HG02623 (cell line): ENCODE data around the gene NR0B2.
"Not testable (repeated sequence)": the region's sequence is repeated elsewhere in the genome, so short reads cannot be mapped to it uniquely, and the experiment has no call there.

Source experiments
- ATAC-seq: cut with Tn5 transposase; IDR thresholded peaks from one replicate; pipeline ENCODE4 v1.9.1; 2021; ENCODE audit warnings: moderate library complexity; ENCODE audit not compliant: unreplicated experiment

NR0B2 gene, protein sequence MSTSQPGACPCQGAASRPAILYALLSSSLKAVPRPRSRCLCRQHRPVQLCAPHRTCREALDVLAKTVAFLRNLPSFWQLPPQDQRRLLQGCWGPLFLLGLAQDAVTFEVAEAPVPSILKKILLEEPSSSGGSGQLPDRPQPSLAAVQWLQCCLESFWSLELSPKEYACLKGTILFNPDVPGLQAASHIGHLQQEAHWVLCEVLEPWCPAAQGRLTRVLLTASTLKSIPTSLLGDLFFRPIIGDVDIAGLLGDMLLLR

DNA sequence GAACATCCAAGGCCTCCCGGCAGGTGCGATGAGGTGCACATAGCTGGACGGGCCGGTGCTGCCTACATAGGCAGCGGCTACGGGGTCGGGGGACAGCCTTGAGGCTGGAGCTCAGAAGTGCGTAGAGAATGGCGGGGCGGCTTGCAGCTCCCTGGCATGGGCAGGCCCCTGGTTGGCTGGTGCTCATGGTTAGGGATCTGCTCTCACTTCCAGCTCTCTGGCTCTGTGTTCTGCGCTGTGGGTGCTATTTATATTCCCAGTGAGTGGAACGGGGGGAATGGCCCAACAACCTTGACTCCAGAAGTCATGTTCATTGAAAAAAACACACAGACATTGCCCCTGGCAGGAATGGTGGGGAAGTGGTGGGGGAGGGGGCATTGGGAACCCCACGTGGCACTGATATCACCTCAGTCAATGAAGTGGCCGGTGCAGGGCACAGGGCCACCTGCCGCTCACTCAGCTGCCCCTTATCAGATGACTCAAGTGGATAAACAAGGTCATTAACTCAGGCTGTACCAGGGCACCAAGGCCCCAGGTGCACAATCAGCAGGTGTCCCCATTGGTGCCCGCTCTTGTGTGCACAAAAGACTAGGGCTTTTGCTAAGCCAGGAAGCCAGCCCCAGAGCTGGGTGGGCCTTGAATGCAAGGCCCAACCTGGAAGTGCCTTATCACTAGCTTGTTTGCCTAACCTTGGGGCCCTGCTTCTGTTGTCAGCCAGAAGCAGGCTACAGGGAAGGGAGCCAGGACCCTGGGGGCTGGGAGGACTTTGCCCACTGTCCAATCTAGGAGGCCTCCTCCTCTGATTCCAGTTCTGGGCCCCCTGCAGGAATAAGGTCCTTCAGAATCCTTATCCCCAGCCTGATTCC is at the start of gene NR0B2:
Gene NR0B2, minus strand, starts transcription at position 222 of the 866 bp plus-strand sequence. Its CDS starts 35 bp downstream, at position 187.
- ATAC-seq: no peak

DNA sequence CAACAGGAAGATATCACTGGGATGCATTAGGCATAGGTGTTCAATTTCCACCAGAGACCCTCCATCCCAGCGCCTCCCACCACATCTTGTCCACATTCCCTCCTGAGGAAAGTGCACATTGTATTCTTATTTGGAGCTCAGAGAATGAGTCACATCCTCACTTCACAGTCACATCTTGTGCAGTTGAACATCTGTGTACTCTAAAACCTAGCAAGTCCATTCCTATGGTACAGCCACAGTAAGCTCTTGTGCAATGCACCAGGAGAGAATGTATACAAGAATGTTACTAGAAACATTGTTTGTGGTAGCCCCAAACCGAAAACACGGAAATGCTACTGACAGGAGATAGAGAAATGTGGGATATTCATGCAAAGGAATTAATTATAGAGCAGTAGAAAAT is 48.1 kb upstream of the NR0B2 start:
- ATAC-seq: no peak

DNA sequence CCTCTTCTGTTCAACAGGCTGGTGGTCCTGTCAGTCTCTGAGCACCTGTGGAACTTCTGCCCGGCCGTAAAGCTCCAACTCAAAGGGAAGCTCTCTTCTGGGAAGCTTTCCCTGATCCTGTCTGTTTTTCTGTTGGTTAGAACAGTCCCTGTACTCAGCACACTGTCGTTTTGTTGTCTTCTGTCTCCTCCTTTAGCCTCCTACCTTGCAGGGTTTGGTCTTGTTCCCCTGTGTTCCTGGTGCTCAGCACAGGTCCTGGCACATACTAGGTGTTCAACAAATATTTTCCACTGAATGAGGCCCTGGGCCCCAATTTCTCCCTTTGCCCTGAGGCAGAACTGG is 46.8 kb upstream of the NR0B2 start:
- no peak for ATAC-seq

DNA sequence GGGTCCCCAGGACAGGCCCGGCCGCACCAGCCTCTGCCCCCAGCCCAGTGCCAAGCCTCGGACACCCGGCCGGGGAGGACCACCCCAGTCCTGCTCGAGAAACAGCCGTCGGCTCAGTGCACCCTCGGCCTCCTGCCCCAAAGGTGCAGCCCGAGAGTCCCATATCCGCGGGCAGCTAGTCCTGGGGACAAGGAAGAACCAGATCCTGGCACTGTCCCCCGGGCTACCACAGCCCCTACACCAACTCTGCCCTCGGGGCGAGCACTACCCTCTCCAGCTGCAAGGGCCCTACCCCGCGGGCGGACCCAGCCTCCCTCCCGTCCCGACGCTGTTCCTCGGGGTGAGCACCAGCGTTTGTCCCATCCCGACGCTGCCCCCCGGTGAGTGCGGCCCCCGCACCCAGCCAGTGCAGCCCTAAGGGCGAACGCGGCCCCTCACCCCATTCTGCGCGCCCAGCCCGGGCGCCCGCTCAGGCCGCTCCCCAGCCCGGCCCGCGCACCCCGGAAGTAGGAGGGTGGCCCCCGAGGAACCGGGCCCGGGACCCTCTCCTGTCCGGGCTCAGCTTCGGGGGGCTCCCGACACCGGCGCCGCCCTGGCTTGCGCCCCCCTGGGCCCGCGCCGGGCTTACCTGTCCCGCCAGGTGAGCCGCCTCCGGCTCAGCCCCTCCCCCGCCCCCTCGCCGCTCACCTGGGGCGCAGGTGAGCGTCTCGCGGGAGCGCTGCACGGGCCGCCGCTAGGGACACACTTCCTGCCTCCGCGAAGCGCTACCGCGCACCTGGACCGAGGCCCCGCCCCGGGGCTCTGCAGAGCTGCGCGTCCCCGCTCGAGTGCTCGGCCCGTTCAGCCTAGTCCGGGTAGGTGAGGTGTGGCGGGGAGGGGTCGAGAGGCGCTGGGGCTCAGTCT is 46.2 kb upstream of the NR0B2 start, which contains the start of gene KDF1:
Gene KDF1, minus strand, starts transcription at position 747 of the 903 bp plus-strand sequence. CDS start 8,088 bp downstream, outside the sequence.
- ATAC-seq: no peak

DNA sequence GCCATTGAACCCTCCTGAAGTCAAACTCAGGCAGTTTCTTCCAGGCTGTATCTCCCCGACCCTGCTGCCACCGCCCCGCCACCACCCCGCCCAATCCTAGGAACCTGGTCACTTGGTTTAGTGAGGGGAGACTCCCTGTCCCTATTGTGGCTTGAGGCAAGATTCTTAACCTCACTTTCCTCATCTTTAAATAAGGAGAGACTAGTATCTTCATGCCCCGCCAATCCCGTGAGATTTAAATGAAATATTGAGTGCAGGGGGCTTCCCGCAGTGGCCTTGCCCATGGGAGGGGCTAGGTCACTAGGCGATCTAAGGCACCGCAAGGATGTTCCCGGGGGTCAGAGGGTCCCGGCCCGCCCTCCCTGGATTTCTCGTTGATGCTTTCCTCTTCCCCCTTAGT is 45.5 kb upstream of the NR0B2 start:
- ATAC-seq: no peak

DNA sequence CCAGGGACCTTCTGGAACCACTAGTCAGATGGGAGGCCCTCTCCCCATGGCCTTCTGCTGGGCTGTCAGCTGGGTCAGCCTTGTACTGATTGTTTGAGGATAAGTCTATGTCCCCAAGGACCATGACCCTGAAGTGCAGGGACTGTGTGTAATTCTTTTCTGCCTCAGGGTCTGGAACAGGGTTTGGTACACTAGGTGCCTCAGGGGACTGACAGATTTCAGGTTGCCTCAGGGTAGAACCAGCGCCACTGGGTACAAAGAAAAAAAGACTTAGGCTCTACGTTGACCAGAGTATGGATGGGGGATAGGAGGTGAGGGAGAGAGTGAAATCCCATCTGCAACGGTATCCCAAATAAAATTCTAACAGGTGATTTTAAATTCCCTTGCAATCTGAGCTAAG is 43.5 kb upstream of the NR0B2 start:
- no peak for ATAC-seq

DNA sequence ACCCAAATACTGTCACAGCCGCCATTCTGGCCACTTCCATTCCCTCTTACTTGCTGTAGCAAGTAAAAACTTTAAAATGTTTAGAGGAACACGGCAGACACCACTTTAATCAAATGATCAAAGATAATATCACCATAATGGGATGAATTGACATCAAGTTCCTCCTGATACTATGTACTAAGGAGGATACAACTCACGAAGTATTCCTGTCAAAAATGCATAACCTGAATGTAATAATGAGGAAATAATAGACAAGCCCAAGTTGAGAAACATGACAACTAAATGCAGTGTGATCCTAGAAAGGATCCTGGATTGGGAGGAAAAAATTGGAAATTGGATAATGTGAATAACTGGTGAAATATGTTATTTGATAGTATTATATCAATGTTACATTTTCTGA is 42.5 kb upstream of the NR0B2 start:
- ATAC-seq: no peak

DNA sequence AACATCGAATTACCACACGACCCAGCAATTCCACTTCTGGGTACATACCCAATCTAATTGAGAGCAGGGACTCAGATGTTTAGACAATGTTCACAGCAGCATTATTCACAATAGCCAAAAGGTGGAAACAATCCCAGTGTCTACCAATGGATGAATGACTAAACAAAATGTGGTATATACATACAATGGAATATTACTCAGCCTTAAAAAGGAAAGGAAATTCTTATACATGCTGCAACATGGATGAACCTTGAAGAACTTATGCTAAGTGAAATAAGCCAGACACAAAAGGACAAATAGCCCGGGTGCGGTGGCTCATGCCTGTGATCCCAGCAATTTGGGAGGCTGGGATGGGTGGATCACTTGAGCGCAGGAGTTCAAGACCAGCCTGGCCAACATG is 39.6 kb upstream of the NR0B2 start:
- ATAC-seq: no peak

DNA sequence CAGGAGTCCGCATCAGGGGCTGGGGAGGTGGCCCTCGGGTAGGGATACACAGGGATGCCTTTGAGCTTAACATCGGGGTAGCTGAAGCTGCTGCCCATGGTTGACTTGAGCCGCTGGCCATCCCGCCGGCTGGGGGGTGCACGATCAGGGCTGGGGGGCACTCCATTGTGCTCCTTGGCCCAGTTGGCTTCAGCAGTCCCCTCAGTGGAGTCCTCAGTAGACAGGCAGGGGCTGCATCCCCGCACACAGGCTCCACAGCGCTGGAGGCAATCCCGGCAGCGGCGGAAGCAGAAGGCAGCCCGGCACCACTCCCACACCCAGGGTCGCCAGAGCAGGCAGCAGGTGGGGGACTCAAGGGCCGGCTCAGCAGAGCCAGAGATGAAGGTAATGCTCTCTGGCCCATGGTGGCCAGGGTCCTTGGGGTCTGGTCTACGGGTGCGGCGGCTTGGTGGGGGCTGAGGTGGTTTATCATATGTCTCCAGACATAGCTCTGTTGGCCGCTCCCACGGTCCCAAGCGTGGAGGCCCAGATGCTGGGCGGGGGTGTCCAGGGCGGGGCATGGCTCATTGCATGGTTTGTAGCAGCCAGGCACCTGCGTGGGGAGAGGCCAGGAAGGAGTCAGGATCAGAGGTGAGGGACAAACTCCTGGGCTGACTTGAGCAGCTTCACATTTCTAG is 38.2 kb upstream of the NR0B2 start:
- ATAC-seq: no peak

DNA sequence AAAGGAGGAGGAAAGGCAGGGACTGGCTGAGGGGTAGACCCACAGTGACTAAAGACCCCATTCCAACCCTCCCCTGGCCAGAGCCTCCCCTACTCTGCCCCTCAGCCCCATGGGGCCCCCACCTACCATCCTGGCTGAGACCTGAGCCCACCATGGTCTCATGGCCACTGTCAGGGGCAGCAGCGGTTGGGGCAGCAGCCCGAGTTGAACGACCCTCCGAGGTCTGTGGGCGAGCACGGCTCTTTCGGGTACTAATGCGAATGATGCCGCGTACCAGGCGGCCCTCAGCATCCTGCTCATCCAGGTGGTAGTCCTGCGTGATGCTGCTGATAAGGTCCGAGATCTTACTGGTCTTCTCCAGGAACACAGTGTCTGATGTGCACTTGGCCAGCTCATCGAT is 37.4 kb upstream of the NR0B2 start:
- ATAC-seq: no peak

DNA sequence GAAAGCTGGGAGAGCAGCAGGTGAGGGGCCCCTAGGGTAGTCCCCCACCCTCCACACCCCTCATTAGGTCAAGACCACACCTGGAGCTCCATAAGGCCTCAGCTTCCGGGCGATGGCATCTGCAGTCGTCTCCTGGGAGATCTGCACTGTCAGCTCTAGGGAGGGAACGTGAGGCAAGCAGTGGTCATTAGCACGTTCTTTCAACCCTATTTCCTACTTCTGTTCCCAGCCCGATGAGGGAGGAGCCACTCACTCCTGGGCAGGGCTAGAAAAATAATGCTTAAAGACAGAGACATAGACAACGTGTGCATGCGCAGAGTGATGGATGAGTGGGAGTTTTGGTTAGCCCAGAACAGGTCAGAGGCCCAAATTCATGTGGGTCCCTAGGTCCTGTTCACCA is 36.8 kb upstream of the NR0B2 start:
- ATAC-seq: no peak

DNA sequence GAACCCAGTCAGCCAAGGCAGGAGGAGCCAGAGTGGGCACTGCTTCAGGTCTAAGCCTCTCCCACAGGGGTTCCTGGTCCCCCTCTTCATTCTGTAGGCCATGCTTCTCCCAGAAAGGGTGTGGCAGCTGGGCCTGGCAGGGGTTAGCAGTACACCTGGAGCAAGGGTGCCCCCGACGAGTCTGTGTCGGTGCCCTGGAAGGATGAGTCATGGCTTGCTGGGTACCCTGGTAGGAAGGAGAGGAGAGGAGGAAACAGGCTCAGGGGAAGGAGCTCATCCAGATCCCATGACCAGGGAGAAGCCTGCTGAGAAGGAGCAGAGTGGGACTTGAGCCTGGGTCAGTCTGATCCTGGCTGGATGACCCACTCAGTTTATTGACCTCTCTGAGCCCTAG is 36.1 kb upstream of the NR0B2 start:
- ATAC-seq: no peak

DNA sequence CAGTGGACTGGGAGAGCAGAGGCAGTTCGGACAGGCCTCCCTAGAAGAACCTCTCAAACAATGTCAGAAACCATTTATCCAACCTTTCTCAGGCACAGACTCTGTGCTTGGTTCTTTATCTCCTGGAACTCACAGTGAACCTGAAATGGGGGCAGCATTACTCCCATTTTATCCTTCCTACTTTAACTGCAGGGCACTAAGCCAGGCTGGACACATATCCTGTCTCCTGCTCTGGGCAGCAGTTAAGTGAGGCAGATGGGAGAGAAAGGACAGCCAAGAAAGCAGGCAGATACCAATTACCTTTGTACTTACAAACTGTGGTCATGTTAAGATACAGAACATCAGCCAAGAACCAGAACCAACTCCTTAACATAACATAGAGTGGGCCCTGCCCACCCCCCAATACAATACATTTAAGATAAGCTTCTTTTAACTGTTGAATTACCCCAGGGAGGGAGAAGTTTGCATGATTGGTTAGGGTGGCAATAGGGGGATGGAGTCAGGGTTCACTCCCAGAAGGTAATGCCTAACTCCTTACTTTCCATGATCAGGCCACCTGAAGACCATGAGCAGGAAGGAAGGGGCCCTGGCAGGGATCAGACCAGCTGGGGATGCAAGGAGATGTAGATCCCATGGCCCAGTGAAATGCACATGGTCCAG is 35.6 kb upstream of the NR0B2 start:
- ATAC-seq: no peak

DNA sequence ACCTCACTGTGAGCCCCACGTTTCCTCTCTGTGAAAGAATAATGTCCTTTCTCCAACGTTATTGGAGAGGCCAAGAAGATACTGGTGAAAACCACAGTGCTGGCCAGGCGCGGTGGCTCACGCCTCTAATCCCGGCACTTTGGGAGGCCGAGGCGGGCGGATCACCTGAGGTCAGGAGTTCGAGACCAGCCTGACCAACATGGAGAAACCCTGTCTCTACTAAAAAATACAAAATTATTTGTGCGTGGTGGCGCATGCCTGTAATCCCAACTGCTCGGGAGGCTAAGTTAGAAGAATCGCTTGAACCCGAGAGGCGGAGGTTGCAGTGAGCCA is 34.9 kb upstream of the NR0B2 start:
- not testable (repeated sequence) for ATAC-seq

DNA sequence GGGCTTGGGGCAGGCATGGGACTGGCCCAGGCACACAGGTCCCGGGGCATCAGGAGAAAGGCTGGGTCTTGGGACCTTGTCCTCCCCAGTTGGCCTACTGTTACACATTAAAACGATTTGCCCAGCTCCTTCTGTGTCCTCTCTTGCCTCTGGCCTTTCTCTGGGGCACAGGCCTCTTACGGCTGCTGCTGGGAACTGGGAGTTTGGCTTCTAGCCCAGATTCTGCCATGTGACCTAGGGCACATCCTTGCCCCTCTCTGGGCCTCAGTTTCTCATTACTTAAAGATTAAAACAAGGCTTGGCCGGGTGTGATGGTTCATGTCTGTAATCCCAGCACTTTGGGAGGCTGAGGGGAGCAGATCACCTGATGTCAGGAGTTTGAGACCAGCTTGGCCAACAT is 32.5 kb upstream of the NR0B2 start:
- no peak for ATAC-seq

DNA sequence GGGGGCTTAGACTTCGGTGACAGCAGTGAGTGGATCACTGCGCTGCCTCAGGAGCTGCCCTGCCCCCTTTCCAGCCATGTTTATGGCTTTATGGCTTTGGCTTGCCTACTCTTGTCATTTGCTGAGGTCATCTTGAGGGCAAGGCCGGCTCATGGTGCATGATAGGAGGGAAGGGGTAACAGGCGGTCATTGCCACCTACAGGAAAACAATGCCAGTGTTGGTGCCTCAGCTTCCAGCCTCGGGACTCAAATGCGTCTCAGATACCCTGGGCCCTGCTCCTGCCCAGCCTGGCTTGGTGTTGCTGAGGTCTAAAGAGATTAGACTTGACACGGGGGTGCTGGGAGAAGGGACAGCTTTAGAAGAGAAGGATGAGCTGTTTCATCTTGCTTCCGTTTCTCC is 32.0 kb upstream of the NR0B2 start:
- no peak for ATAC-seq

DNA sequence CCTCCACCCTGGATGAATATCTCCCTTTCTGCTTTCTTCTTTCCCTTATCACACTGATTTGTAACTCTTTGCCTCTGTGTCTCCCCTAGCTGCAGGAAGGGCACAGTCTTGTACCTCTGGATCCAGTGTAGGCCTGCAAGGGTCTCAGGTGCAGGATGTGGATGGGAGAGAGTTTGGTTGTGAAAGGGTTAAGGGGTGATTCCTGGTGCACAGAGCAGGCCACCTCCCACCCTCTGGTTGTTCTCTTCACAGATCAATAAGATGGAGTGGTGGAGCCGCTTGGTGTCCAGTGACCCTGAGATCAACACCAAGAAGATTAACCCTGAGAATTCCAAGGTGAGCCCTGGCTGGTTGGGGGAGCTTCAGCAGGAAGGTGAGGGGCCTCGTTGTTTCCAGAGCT is 31.4 kb upstream of the NR0B2 start:
- ATAC-seq: no peak

DNA sequence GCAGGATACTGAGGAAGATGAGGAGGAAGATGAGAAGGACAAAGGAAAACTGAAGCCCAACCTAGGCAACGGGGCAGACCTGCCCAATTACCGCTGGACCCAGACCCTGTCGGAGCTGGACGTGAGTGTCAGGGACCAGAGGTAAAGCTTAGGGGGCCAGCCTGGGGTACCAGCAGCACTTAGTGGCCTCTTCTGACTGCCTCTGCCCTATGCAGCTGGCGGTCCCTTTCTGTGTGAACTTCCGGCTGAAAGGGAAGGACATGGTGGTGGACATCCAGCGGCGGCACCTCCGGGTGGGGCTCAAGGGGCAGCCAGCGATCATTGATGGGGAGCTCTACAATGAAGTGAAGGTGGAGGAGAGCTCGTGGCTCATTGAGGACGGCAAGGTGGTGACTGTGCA is 28.9 kb upstream of the NR0B2 start:
- no peak for ATAC-seq

DNA sequence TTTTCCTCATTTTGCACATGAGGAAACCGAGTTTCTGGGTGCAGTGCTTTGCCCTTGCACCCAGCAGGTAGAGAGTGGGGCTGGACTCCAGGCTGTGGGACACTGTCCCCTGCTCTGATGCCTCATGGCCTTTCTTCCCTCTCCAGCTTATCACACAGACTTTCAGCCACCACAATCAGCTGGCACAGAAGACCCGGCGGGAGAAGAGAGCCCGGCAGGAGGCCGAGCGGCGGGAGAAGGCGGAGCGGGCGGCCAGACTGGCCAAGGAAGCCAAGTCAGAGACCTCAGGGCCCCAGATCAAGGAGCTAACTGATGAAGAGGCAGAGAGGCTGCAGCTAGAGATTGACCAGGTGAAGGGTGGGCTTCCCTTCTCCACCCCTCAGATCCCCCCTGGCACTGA is 27.5 kb upstream of the NR0B2 start:
- no peak for ATAC-seq

DNA sequence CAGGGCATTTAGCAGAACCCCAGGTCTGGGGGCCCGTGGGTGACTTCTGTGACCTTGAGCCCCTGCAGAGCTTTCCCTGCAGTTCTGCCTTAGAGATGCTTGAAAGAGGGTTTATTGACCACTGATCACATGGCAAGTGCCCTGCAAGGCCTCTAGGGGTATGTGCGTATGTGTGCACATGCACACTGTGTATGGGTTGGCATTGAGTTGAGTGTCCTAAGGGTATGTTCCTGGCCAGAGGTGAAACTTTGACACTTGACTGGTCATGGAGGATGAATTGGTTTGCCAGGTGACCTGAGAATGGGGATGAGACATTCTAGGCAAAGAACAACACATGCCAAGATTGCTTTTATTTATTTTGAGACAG is 24.9 kb upstream of the NR0B2 start:
- ATAC-seq: no peak
